ENCODE data around the gene METTL17. TPM values are rescaled to one million over a fixed set of nuclear protein-coding genes. Genes with fewer than 3 reads are reported as not detected.
"Not testable (repeated sequence)": the region's sequence is repeated elsewhere in the genome, so short reads cannot be mapped to it uniquely, and the experiment has no call there.

Gene METTL17, protein sequence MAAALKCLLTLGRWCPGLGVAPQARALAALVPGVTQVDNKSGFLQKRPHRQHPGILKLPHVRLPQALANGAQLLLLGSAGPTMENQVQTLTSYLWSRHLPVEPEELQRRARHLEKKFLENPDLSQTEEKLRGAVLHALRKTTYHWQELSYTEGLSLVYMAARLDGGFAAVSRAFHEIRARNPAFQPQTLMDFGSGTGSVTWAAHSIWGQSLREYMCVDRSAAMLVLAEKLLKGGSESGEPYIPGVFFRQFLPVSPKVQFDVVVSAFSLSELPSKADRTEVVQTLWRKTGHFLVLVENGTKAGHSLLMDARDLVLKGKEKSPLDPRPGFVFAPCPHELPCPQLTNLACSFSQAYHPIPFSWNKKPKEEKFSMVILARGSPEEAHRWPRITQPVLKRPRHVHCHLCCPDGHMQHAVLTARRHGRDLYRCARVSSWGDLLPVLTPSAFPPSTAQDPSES
- 100 and 101 TPM in 2 replicates for total RNA-seq (2014; rRNA removed; shearing (Covaris generic))
- 81.4 and 92.1 TPM in 2 replicates for polyA plus RNA-seq (2015; cell fraction: cytosol; rRNA removed)
- 484 and 486 TPM in 2 replicates for polyA plus RNA-seq (2015; cell fraction: nucleus; rRNA removed)

DNA sequence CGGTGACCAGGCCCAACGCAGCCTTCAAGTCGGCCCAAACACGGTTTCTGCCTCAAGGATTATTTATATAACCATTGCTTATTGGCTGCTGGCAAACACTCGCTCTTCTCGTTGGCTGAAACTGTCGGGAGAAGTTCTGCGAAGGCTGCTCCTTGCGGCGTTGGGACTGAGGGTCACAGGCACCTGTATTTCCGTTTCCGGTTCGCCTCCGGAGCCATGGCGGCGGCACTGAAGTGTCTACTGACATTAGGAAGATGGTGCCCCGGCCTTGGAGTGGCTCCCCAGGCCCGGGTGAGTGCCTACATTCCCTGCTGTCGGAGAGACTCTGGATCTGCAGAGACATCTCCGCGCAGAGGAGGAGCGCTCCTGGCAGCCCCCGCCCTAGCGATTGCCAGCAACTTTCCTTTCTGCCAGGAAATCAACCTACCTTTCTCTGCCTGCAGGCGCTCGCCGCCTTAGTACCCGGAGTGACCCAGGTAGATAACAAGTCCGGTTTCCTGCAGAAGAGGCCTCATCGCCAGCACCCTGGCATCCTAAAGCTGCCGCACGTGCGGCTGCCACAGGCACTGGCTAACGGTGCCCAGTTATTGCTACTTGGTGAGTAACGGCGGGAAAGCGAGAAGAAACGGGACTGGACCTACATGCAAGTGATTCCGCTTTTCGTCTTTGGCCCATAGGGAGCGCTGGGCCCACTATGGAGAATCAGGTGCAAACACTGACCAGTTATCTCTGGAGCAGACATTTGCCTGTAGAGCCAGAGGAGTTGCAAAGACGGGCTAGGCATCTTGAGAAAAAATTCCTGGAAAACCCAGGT is at the start of gene METTL17:
METTL17 (plus strand) TSS at position 194 of the 814 bp plus-strand sequence; CDS start at position 217, 23 bp downstream.
- DNase-seq (ENCODE audit: low read depth) = peak; percentile 96

DNA sequence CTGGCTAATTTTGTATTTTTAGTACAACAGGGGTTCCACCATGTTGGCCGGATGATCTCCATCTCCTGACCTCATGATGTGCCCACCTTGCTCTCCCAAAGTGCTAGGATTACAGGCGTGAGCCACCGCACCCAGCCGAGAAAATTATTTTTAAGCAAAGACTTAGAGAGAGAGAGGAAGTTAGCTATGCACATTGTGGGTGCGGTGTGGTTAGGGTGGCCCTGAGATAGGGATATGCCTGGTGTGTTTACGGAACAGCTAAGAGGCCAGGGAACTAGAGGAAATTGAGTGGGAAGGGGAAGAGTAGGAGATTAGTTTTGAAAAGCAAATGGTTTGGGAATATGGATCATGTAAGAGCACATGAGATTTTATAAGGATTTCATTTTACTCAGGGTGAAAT is 44.6 kb upstream of the METTL17 start:
- DNase-seq (ENCODE audit: low read depth) = not testable (repeated sequence)

DNA sequence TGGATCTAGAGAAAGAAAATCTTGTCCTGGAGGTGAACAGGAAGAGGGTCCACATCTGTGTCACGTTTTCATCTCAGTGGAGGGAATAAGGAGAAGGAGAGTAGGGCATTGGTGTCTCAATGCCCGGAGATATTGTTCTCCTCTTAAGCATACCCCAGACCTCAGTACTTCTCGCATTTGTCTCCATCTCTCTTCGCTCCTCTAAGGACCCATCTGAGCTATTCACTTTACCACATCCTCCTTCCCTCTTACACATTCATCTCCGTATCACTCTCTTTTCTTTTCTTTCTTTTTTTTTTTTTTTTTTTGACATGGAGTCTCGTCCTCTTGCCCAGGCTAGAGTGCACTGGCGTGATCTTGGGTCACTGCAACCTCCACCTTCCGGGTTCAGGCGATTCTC is 43.1 kb upstream of the METTL17 start:
- DNase-seq (ENCODE audit: low read depth) = not testable (repeated sequence)

DNA sequence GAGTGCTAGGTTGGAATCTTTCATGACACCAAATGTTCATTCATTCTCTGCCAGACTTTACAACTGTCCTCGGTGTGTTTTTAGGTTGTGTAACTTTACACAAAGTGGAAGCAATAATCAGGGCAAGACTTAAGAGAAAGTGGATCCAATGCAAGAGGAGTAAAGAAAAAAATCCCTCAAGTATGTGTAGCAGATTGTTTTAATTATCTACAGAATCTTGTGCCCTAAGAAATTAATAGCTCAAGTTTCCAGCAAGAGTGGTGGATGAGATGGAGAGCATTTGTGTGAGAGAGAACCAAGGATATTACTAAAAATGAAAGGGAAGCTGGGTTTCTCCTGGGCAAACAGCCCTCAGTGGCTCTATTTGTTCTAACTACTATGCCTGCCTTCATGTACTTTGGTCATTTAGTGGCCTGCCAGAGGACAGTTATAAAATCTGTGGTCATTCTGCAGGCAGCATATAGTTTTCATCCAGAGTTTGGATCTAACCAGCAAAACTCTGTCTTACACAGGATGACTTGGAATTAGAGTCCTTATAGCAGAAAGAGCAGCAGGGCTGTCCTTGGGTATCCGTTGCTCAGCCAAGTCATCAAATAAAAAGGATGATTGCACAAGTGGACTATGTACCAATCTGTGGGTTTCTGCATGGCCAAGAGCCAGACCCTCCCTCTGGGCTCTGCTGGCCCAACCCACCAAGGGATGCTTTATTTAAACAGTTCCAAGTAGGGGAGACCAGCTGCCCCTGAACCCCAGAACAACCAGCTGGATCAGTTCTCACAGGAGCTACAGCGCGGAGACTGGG is 34.8 kb upstream of the METTL17 start, which contains the start of gene RNASE2:
RNASE2 (plus strand) TSS at position 752 of the 802 bp plus-strand sequence. CDS start 285 bp downstream, outside the sequence.
- not testable (repeated sequence) for DNase-seq (ENCODE audit: low read depth)

DNA sequence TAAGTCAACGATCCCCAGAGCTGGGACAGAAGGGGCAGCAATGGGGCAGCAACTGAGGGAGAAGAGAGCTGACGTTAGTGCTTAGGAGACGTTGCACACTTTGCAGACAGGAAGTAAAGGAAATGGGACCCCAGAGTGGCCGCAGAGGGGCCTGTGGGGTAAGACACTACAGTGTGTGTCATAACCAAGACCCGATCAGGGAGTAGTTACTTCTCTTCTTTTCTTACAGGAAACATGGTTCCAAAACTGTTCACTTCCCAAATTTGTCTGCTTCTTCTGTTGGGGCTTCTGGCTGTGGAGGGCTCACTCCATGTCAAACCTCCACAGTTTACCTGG is 34.3 kb upstream of the METTL17 start:
- not testable (repeated sequence) for DNase-seq (ENCODE audit: low read depth)

DNA sequence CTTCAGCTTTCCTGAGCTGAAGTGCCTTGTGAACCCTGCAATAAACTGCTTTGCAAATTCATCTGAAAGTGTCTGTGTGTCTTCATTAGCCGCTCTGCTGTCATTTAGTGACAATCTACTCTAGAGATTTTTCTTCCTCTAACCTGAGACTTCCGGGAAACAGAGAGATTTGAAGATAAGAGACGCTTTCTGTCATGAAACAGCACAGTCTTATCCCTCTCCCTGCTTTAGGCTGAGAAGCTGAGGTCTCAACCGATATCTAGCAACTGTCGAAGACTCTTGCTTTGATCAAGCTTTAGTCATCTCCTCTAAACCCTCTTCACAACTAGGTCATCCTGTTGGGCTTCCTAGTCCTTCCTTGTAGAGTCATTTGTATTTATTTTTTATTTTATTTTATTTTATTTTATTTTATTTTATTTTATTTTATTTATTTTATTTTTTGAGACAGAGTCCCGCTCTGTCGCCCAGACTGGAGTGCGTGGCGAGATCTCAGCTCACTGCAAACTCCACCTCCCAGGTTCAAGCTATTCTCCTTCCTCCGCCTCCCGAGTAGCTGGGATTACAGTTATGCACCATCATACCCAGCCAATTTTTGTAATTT is 33.3 kb upstream of the METTL17 start:
- no peak for DNase-seq (ENCODE audit: low read depth)

DNA sequence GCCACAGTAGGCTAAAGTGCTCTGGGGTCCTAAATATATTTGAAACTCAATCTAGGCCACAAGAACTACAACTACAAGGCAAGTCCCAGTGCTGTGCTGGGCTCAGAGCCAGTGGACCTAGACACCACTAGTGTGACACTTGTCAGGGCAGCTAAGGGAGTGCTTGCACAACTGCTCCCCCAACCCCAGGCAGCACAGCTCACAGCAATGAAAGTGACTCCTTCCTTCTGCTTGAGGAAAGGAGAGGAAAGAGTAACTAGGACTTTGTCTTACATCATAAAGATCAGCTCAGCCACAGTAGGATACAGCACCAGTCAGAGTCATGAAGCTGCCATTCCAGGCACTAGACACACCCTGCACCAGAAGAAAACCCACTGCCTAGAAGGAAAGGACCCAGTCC is 30.8 kb upstream of the METTL17 start:
- not testable (repeated sequence) for DNase-seq (ENCODE audit: low read depth)

DNA sequence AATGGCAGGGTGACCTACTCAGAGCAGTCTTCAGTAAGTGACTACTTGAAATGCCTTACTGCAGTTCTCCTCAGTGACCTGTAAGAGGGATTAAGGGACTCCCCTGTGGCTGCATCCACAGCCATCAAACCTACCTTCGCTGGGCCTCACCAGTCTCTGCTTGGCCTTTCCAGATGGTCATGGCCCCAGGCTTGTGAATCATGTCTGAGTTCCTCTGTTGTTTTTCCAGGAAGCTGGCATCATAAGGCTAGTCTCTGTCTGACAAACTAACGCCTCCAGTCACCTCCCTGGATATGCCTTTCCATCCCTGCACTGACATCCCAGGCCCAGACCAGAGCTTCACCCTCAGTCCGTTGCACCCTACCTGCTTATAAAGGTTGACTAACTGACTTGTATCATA is 20.4 kb upstream of the METTL17 start:
- DNase-seq (ENCODE audit: low read depth) = no peak

DNA sequence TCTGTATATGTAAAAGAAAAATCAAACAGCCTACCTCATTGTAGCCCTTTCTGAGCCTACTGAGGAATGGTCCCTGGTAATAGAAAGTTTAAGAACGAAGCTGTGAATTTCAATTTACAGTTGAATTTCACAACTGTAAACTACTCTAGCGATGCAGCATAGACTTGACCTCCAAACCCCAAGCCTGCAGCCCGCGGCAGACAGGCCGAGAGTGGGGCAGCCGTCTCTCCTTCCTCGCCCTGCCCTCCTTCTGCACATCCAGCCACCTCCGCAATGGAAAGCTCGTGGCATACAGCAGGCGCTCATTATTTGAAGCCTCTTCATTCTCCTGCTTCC is 19.2 kb upstream of the METTL17 start:
- no peak for DNase-seq (ENCODE audit: low read depth)

DNA sequence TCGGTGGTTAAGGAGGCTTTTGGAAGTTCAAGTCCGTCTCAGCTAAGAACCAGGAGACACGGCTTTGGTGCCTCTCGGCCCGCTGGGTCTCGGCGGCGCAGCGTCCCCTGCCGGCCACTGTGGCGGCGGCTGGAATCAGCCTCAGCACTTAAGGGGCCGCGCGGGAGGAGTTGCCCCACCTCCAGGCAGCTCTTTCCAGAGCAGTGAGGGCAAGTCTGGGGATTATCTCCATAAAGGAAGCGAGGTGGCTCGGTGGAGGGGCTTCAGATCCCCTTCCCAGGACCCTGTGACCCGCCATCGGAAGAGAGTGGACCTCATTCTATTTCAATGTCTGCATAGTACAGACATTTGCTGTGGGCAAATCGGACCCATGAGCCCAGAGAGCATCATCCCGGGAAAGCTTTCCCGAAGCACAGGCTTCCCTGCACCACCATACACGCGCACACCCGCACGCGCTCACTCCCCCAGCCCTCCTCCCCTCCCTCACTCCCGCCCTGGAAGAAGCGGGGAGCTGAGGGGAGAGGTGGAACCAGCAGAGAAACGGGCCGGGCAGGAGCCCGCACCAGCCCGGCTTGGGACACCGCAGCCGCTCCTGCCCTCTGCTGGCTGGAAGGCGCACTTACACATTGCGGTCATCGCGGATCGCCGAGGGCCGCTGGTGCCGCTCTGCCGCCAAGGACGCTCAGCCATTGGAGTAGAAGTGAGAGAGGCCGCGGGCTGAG is 18.6 kb upstream of the METTL17 start:
- DNase-seq (ENCODE audit: low read depth) = peak; percentile 85

DNA sequence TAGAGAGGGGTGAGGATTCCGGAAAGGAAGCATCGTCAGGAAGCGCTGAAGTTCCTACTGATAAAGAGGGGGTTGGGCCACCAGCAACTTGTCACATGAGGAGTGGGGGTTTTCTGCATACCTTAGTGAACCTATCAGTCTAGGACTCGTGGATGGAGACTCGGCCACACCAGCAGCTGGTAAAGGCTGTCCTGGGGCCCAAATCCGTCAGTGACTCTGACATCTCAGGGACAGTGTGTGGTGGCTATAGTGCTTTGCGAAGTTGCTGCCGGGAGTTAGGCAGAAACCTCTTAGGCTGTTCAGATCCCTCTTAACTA is 18.1 kb upstream of the METTL17 start:
- no peak for DNase-seq (ENCODE audit: low read depth)

DNA sequence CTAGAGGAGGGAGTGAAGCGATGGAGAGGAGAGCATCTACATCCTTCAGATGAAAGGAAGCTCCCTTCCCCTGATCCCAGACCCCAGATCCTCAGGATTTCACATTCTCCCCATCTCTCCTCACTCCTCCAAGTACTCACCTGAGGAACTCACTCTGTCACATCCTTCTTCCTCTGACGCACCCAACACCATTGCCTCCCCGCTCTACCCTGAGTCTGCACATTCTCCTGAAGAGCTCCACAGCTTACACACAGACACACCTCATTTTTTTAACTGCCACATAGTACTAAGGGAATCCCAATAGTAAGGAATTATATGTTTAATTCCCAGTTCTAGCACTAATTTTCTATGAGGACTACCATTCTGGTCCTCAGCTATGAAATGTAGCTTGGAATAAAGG is 16.3 kb upstream of the METTL17 start:
- no peak for DNase-seq (ENCODE audit: low read depth)

DNA sequence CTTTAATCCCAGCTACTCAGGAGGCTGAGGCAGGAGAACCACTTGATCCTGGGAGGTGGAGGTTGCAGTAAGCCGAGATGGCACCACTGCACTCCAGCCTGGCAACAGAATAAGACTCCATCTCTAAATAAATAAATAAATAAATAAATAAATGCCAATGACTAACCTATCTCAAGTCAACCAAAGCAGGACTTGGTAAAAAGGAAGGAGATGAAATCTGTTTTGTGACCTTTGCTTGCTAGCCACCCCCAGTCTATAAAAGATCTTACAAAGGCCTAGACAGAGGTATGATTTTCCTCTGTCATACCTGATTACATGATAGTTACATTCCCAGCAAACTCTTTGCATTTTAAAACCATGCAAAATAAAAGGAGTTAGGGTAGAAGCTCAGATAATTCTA is 13.5 kb upstream of the METTL17 start:
- no peak for DNase-seq (ENCODE audit: low read depth)

DNA sequence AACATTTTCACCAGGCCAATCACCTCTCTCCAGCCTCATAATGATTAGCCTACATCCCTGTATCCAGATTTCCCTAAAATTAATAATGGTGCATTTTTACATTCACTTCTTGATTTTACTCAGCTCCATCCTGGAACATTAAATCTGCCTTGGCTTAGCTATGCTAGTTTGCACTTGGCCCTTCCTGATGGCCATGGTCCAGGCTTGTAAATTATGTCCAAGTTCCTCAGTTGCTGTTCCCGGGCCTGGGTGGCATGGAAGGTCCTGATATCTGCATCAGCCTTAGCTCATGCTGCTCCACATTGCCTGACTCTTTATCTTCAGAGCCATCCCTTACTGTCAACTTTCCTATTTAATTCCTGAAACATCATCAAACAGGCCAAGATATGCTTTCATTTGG is 11.1 kb upstream of the METTL17 start:
- DNase-seq (ENCODE audit: low read depth) = no peak

DNA sequence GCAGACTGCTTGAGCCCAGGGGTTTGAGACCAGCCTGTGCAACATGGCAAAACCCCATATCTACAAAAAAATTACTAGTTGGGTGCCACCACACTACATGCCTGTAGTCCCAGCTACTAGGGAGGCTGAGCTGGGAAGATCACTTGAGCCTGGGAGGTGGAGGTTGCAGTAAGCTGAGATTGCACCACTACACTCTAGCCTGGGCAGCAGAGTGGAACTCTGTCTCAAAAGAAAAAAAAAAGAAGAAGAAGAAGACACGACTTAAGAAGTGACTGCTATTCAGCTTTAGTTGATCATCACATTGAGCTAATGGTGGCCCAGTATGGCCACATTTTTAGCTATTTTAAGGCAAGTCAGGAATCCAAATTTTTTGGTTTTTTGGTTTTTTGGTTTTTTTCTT is 8.9 kb upstream of the METTL17 start:
- no peak for DNase-seq (ENCODE audit: low read depth)

DNA sequence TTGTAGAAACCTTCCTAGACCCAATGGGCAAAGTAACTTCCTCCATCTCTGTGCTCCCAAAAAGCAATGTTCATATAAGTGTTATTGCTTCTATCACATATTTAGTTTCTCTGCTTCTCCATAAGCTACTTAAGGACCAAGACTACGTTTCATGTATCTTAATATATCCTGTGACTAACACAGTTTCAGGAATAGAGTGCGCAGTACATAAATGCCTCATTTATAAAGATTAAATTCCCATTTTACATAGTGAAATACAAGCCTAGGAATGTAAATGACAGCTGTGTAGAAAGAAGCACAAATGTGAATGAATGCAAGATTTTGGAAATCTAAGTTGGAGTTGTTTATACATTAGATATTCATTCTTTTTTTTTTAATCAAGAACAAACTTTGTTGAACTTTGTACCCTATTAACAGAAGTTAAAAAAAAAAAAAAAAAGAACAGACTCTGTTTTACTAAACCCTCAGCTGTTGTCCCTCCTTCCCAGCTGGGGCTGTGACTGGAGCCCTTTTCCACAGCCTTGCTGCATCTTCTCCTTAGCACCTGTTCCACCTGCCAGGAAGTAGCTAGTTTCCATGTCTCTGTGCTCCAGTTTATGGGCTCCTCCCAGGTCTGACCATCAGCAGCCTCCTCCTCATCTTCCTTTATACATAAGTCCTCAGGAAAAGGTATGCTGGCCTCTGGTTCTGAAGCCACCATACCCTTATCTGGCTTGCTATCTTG is 7.0 kb upstream of the METTL17 start:
- DNase-seq (ENCODE audit: low read depth) = no peak

DNA sequence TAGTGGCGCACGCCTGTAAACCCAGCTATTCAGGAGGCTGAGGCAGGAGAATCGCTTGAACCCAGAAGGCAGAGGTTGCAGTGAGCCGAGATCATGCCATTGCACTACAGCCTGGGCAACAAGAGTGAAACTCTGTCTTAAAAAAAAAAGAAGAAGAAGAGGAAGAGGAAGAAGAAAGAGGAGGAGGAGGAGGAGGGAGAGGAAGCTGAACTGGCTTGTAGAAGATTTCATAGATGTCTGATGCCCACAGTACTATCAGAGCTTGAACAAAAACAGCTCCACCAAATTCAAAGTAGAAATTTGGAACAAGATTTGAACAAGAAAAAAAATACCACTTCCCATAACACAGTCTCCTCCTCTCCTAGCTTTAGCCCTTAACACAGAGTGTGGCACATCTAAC is 4.1 kb upstream of the METTL17 start:
- not testable (repeated sequence) for DNase-seq (ENCODE audit: low read depth)

DNA sequence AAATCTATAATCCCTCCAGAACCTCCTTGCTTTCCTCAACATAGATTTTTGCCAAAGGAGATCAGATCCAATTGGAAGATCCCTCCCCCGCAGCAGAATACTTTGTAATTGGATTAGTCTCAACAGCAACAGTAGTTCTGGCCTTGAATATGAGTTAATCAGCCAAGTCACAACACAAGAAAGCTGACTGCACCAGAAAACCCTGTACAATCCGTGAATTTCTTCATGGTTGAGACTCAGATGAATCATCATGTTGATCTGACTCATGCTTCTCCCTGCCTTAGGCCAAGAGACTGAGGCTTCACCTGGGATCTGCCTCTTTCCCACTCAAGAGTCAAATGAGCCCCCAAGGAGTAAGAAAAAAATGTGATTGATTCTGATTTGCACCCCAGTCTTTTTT is 3.0 kb upstream of the METTL17 start:
- DNase-seq (ENCODE audit: low read depth) = peak; percentile 92

DNA sequence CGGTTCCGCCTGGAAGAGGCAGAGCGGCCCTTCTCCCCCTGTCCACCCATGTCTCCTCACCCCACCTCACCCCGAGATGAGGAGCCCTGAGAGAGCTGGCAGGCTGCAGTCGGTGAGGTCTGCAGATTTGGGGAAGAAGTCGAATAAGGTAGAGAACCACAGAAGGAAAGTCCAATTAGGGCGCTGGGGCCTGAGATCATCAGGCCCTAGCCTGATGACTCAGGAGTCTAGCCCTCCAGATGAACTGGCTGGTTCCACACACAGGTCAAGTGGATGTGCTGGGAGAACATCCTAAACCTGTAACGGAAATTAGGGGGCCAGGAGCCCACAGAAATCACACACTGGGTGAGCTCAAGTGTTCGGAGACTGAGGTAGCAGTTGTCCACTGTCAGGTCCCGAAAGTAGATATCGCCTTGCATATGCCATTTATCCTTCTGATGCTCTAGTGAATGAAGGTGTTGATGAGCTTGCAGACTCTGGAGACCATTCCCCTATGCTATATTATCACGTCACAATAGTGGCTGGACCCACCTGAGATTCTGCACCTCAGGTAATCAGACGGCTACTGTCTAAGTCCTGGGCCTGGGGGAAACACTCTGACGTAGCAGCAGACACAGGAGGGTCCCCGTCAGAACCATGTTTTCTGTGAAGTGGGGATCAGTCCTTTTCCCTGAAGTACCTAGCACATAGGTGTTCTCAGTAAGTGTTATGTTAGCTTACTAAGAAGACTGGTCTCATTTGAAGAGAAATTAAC is 886 bp upstream of the METTL17 start:
- no peak for DNase-seq (ENCODE audit: low read depth)
